Measurements from ENCODE around the gene DPYSL4.

DPYSL4 gene

GRCh38 chr10:132179551-132180392 is 7.0 kb upstream of the DPYSL4 start:
- no peak for DNase-seq

DNA sequence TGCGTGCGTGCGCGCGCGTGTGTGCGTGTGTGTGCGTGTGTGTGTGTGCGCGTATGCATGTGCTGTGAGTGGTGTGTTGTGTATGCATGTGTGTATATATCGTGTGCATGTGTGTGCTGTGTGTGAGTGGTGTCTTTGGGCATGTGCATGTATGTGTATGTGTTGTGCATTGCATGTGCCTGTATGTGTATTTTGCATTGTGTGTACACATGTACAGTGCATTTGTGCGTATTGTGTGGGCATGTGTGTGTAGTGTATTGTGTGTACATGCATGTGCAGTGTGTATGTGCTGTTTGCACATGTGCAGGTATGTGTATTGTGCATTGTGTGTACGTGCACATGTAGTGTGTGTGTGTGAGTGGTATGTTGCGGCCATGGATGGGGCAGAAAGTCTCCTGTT is 6.0 kb upstream of the DPYSL4 start:
- DNase-seq = no peak

- DNase-seq = no peak
Observed at GRCh38 chr10:132181691-132182425, 4.9 kb upstream of the DPYSL4 start.

GRCh38 chr10:132182591-132182990 is 4.2 kb upstream of the DPYSL4 start:
- no peak for DNase-seq

- DNase-seq = no peak
Observed at GRCh38 chr10:132183046-132183445, 3.7 kb upstream of the DPYSL4 start.

DNA sequence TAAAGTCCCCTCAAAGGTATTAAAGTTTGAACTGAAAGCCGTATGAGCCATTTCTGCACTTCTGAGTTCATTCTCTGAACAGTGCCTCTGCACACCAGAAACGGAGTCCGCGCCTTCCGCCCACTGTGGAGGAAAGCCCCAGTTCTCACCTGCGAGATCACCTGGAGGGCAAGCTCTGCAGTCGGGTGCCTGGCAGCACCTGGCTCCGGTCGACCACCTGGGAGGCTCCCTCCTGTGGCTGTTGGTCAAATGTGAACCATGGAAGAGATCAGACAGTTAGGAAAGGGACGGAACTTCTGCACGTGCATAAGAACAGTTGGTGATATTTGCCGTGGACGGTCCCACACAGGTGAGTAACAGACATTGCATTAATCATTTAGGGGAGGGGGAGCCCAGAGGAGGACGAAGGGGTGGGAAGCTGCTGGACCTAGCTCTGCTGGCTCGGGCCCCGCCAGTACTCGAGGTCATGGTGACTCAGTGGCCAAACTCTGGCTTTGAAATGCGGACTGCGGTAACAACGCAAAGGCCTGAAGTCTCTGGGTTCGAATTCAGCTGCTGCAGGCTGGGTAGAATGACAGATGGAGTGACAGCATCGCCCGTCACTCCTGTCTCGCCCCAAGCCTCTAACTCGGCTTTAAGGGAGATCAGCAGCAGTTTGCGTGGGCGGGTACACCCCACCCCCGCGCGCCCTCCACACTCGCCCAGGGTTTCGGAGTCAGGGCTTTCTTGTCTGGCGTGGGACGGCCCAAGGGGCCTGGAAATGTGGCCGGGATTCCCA is 1.7 kb upstream of the DPYSL4 start:
- no peak for DNase-seq

- DNase-seq = no peak
Observed at GRCh38 chr10:132185601-132186487, 904 bp upstream of the DPYSL4 start.

- DNase-seq = no peak
Observed at GRCh38 chr10:132187430-132188138, 836 bp downstream of the DPYSL4 start.

DNA sequence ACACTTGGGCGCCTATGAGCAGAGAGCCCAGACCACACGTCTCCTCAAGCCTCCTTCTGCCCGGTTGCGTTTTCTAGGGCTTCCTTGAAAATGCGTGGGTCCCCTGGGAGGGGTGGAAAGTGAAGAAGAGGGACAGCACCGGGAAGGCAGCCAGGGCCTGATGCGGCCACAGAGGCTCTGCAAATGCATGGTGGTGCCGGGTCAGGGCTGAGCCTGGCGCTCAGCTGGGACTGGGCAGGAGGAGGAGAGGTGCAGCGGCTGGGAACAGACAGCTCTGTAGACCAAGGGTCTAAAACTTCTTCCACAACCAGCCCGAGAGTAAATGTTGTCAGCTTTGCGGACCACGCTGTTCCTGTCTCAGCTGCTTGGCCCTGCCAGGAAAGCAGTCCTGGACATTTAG is 1.6 kb downstream of the DPYSL4 start:
- no peak for DNase-seq

GRCh38 chr10:132189016-132189415 is 2.3 kb downstream of the DPYSL4 start:
- DNase-seq = no peak

DNA sequence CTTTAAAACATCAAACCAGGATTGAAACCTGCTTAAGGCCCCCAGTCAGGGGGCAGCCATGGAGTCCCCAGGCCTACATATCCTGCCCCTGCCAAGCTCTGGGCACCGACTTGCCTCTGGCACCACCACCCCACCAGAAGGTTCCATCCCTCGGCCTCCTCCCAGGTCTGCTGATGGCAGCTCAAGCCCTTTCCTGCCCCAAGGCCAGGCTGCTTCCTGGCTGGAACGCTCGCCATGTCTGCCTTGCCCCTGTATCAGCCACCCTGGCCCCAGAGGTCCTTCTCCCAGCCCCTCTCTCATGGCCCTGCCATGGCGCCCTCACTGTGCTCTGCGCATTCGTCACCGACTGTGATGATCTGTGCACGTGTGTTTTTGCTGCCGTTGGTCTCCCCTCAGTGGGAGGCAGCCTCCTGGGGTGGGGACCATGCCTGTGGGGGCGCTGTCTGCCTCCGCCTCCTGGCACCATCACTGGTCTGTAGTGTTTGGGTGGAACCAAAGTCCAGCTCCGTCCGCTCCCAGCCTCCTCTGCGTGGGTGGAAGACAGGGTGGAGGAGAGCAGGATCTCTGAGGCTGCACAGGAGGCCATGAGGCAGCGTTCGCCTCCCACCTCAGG is 3.2 kb downstream of the DPYSL4 start:
- DNase-seq = no peak

DNA sequence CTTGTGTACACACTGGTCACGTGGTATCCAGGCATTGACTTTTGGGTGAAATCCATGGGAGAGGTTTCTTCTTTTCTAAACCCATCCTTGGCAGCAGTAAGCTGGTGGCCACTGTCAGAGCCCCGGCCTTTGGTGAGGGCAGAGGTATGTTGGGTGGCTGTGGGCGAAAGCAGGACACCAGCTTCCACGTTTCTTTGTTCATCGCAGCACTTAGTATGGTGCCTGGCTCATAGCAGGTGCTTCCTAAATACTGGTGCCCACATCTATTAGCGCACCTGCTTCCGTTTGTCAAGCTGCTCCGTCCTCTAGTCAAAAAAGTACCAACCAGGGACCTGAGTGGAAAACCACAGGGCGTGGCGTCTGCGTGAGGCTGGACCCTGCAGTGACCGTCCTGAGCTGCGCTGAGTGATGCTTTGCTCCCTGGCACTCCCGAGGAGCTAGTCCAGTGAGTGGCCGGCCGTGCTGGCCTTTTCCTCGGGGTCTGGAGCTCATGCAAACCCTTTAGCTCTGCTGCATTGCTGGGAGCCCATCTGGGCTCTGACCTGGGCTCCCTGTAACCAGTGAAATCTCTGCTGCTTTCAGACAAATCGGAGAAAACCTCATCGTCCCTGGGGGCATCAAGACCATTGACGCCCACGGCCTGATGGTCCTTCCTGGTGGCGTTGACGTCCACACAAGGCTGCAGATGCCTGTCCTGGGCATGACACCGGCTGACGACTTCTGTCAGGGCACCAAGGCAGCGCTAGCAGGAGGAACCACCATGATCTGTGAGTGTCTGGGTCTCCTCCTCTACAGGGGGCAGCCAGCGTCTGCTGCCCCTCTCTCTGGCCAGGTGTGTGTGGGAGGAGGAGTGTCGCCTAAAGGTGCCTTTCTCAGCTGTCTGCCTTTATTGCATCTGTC is 5.6 kb downstream of the DPYSL4 start:
- no peak for DNase-seq

- DNase-seq = no peak
Observed at GRCh38 chr10:132192991-132193665, 6.4 kb downstream of the DPYSL4 start.

- no peak for DNase-seq
Observed at GRCh38 chr10:132193907-132194552, 7.3 kb downstream of the DPYSL4 start.

DNA sequence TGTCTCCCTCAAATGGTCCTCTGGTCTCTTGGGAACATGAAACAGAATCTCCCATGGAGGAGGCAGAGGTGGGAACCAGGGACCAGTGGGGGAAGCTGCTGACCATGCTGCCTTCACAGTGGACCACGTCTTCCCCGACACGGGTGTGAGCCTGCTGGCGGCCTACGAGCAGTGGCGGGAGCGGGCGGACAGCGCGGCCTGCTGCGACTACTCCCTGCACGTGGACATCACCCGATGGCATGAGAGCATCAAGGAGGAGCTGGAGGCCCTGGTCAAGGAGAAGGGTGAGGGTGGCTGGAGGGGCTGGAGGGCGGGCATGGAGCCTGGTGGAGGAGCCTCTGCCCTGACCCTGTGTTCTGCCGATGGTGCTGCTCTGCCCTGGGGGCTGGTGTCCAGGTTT is 8.0 kb downstream of the DPYSL4 start:
- no peak for DNase-seq

- no peak for DNase-seq
Observed at GRCh38 chr10:132195366-132196075, 8.8 kb downstream of the DPYSL4 start.

- DNase-seq = no peak
Observed at GRCh38 chr10:132196178-132197113, 9.7 kb downstream of the DPYSL4 start.

All from kidney glomerular epithelial cell (primary cell).